Uterus (tissue), 4 donors: ENCODE data around the gene ANKRD65. TPM values are rescaled to one million over a fixed set of nuclear protein-coding genes. Genes with fewer than 3 reads are reported as not detected.

Experiments
- DNase-seq, 2 donors: peaks; one replicate each; pipeline ENCODE4 v3.0.0-alpha.2; 2019 to 2020
- H3K27ac ChIP-seq, 2 donors: fragments of 200-600 bp; sonication (generic); 1 replicate in 1 of 2; 2 replicates in 1 of 2; pipeline ENCODE4 v1.5.1; 2016 to 2018
- H3K27me3 ChIP-seq, 2 donors: fragments of 200-600 bp; sonication (generic); one replicate each; pipeline ENCODE4 v1.5.1; 2018 to 2019; ENCODE audit warnings: control low read depth in 1 of 2
- H3K36me3 ChIP-seq, 2 donors: fragments of 200-600 bp; sonication (generic); one replicate each; pipeline ENCODE4 v1.5.1; 2019; ENCODE audit warnings: control low read depth in 1 of 2
- H3K4me1 ChIP-seq, 2 donors: fragments of 200-600 bp; sonication (generic); one replicate each; pipeline ENCODE4 v1.5.1; 2018 to 2019; ENCODE audit warnings: control low read depth in 1 of 2
- H3K4me3 ChIP-seq, 2 donors: fragments of 200-600 bp; sonication (generic); 1 replicate in 1 of 2; 2 replicates in 1 of 2; pipeline ENCODE4 v1.5.1; 2018 to 2019; ENCODE audit warnings: mild to moderate bottlenecking in 1 of 2
- H3K9me3 ChIP-seq, 2 donors: fragments of 200-600 bp; sonication (generic); one replicate each; pipeline ENCODE4 v1.5.1; 2019; ENCODE audit warnings: control low read depth in 1 of 2
- CTCF ChIP-seq, 4 experiments: fragments of 200-600 bp in 2 of 4; fragments of 450-650 bp in 2 of 4; sonication (generic) in 2 of 4; IDR thresholded peaks; one replicate each; pipeline ENCODE4 v1.5.1; 2016 to 2019; ENCODE audit warnings: antibody characterized with exemption in 4 of 4, mild to moderate bottlenecking in 2 of 4, moderate library complexity in 1 of 4
- POLR2A ChIP-seq, 2 donors: fragments of 450-650 bp; IDR thresholded peaks; one replicate each; pipeline ENCODE4 v1.6.1; 2016; ENCODE audit warnings: antibody characterized with exemption in 2 of 2, mild to moderate bottlenecking in 1 of 2, moderate library complexity in 1 of 2
- intact Hi-C: fragments of 100-400 bp; cut with DNase I; formaldehyde crosslinking; loops from one replicate; pipeline ENCODE4 v1.15.1; 2023; ENCODE audit warnings: low total_unique reads
- total RNA-seq, 4 donors: library from RNA; depleted of rRNA in 3 of 4; stranded (reverse); fragments of >200 nt in 3 of 4; gene quantifications; one replicate each; pipeline versions ENCODE4 v1.1.0 to v1.2.4, GENCODE V29; 2014 to 2023
- donor health status: DM: yes; HTN: yes; CAD: no.

The ANKRD65 gene
- total RNA-seq, 4 donors from 2014 or later: 1.3 to 20.0 (median 6.7) TPM

GRCh38 chr1:1423245-1423597, 2.1 kb upstream of the ANKRD65 start:
- no peak for DNase-seq
- intact Hi-C loops: no loop called here

GRCh38 chr1:1422465-1423244, 1.6 kb upstream of the ANKRD65 start:
- Histone ChIP-seq H3K4me3 (no peak overlapping the region), H3K9me3 (no peaks in the 10 kb centered on the region), H3K27ac (no peak overlapping the region), H3K36me3 (no peaks in the 10 kb centered on the region), H3K4me1 (no peaks in the 10 kb centered on the region), H3K27me3 (no peaks in the 10 kb centered on the region)
- DNase-seq: no peak
- intact Hi-C loops: no loop called here
- no peak for TF ChIP-seq CTCF (IDR thresholded peaks at IDR 0.05)
- TF ChIP-seq POLR2A (IDR thresholded peaks at IDR 0.05): no peak

More at GRCh38 chr1:1423245-1423597, 2.1 kb upstream of the ANKRD65 start:
- no peak overlapping the region for H3K4me3 ChIP-seq
- no peaks in the 10 kb centered on the region for H3K36me3 ChIP-seq
- TF ChIP-seq CTCF (IDR thresholded peaks at IDR 0.05): no peak
- TF ChIP-seq POLR2A (IDR thresholded peaks at IDR 0.05): no peak
- no peaks in the 10 kb centered on the region for H3K9me3 ChIP-seq
- H3K4me1 ChIP-seq: no peaks in the 10 kb centered on the region
- H3K27me3 ChIP-seq: no peaks in the 10 kb centered on the region
- no peak overlapping the region for H3K27ac ChIP-seq

- intact Hi-C loops: no loop called here
- H3K4me1 ChIP-seq: no peaks in the 10 kb centered on the region
- no peak for TF ChIP-seq POLR2A (IDR thresholded peaks at IDR 0.05)
- no peak for TF ChIP-seq CTCF (IDR thresholded peaks at IDR 0.05)
Measured at GRCh38 chr1:1421907-1422464, 910 bp upstream of the ANKRD65 start.

GRCh38 chr1:1420654-1421141, 378 bp downstream of the ANKRD65 start:
- no peaks in the 10 kb centered on the region for H3K36me3 ChIP-seq
- H3K27me3 ChIP-seq: no peaks in the 10 kb centered on the region
- no peak for DNase-seq
- no peak for TF ChIP-seq POLR2A (IDR thresholded peaks at IDR 0.05)
- no peak for TF ChIP-seq CTCF (IDR thresholded peaks at IDR 0.05)
- peak overlapping the region in 1 of 2 donors; percentile 58 for H3K27ac ChIP-seq
- H3K9me3 ChIP-seq: no peaks in the 10 kb centered on the region
- no peaks in the 10 kb centered on the region for H3K4me1 ChIP-seq
- intact Hi-C loops: no loop called here
- peak overlapping the region; percentile 16 to 28 for H3K4me3 ChIP-seq

More at GRCh38 chr1:1421907-1422464, 910 bp upstream of the ANKRD65 start:
- Histone ChIP-seq H3K4me3 (no peak overlapping the region), H3K9me3 (no peaks in the 10 kb centered on the region), H3K36me3 (no peaks in the 10 kb centered on the region), H3K27ac (no peak overlapping the region), H3K27me3 (no peaks in the 10 kb centered on the region)
- DNase-seq: no peak
